Testis (tissue), 3 donors: Measurements from ENCODE around the gene RBM33. TPM values are rescaled to one million over a fixed set of nuclear protein-coding genes. Genes with fewer than 3 reads are reported as not detected.
A peak's percentile ranks its signal among the peaks of the same experiment; 100 is the strongest.
"Not testable (repeated sequence)": the region's sequence is repeated elsewhere in the genome, so short reads cannot be mapped to it uniquely, and the experiment has no call there.

Source experiments
- DNase-seq: peaks from one replicate; pipeline ENCODE4 v3.0.0-alpha.2; 2019
- H3K27ac ChIP-seq, 2 donors: fragments of 200-600 bp; sonication (generic); one replicate each; pipeline ENCODE4 v1.5.1; 2019
- H3K27me3 ChIP-seq: fragments of 200-600 bp; sonication (generic); one replicate; pipeline ENCODE4 v1.5.1; 2019
- H3K36me3 ChIP-seq: fragments of 200-600 bp; sonication (generic); one replicate; pipeline ENCODE4 v1.5.1; 2017; ENCODE audit warnings: low read depth; ENCODE audit errors: missing control alignments
- H3K4me1 ChIP-seq: fragments of 200-600 bp; sonication (generic); one replicate; pipeline ENCODE4 v1.5.1; 2019
- H3K4me3 ChIP-seq, 2 donors: fragments of 200-600 bp; sonication (generic); one replicate each; pipeline ENCODE4 v1.5.1; 2017 to 2019
- H3K9me3 ChIP-seq: fragments of 200-600 bp; sonication (generic); one replicate; pipeline ENCODE4 v1.5.1; 2017
- POLR2A ChIP-seq: fragments of 450-650 bp; IDR thresholded peaks from one replicate; pipeline ENCODE4 v1.6.1; 2017; ENCODE audit warnings: antibody characterized with exemption, mild to moderate bottlenecking, moderate library complexity
- WGBS, 2 donors: methylation state at CpG; one replicate each; pipeline ENCODE4 v1.1.5; 2018; 5-methylcytosine and 5-hydroxymethylcytosine counted together
- intact Hi-C: fragments of 100-400 bp; cut with DNase I; formaldehyde crosslinking; loops from one replicate; pipeline ENCODE4 v1.15.1; 2023; ENCODE audit warnings: low total_unique reads
- polyA plus RNA-seq: library from polyadenylated mRNA; stranded (reverse); fragments of 350-450 nt; fragmentation: Illumina TruSeq; extraction: RNeasy Lipid Tissue Mini Kit (QIAGEN cat#74804); gene quantifications from one replicate; pipeline ENCODE4 v1.2.3, GENCODE V29; 2014; ENCODE audit warnings: low read depth, low replicate concordance; ENCODE audit not compliant: insufficient read depth
- total RNA-seq, 2 donors: library from RNA; depleted of rRNA; stranded (reverse); fragments of >200 nt; gene quantifications; one replicate each; pipeline ENCODE4 v1.2.3, GENCODE V29; 2016
- TF ChIP-seq, protein P1 (sequence below), 3 experiments: fragments of 450-650 bp in 2 of 3; fragments of 200-600 bp in 1 of 3; sonication (generic) in 1 of 3; IDR thresholded peaks; one replicate each; pipeline ENCODE4 v1.5.1; 2016 to 2019; ENCODE audit warnings: antibody characterized with exemption in 3 of 3, mild to moderate bottlenecking in 2 of 3, moderate library complexity in 1 of 3

The RBM33 gene
- total and polyA plus RNA-seq, 3 donors from 2014 or later = 27.3 to 104 (median 93.4) TPM

DNA sequence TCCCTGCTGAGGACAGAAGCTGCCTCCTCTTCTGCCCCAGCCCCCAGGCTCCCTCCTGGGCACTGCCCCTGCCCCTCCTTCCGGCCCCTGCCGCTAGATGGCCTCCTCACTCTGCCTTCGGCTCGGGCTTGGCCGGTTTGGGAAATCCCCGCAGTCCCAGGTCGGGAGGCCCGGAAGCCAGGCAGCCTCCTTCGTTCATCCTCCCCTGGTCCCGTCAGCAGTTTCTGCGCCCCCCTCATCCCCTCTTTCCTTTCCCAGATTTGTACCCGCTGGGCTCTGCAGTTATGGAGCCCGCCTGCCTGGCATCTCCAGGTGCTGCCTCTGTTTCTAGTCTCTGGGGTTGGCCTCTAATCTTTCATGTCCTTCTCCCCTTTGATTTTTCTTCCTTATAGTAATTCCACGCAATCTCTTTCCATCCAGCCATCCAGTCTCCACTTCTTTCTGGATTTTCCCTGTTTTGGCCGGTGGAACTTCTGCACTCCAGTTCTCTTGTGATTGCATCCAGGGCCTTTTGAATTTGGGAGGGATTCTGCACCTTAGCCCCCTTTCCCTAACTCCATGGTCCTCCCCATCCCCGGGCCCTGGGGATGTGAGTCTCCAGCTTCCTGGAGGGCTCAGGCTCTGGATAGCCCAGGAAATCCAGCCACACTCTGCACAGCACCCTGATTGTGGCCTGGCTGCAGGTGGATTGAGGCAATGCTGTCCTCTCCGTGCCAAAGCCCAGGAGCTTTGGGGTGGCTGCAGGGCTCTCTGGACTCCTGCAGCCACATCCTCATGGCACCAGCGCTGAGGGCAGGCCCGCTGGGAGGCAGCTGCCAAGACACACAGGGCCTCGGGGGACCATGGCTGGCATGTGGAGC is 171.1 kb downstream of the RBM33 start:
- intact Hi-C loops = no loop called here
- 23 to 30% methylated on average over 19 of the region's 20 CpGs for WGBS, 2 donors
- Histone ChIP-seq H3K9me3 (no peaks in the 10 kb centered on the region), H3K4me3 (no peak overlapping the region), H3K27ac (no peak overlapping the region), H3K27me3 (no peaks in the 10 kb centered on the region), H3K4me1 (no peaks in the 10 kb centered on the region), H3K36me3 (no peaks in the 10 kb centered on the region)
- peak; percentile 67 for DNase-seq
- TF ChIP-seq POLR2A = no peak
- TF ChIP-seq, protein P1, sequence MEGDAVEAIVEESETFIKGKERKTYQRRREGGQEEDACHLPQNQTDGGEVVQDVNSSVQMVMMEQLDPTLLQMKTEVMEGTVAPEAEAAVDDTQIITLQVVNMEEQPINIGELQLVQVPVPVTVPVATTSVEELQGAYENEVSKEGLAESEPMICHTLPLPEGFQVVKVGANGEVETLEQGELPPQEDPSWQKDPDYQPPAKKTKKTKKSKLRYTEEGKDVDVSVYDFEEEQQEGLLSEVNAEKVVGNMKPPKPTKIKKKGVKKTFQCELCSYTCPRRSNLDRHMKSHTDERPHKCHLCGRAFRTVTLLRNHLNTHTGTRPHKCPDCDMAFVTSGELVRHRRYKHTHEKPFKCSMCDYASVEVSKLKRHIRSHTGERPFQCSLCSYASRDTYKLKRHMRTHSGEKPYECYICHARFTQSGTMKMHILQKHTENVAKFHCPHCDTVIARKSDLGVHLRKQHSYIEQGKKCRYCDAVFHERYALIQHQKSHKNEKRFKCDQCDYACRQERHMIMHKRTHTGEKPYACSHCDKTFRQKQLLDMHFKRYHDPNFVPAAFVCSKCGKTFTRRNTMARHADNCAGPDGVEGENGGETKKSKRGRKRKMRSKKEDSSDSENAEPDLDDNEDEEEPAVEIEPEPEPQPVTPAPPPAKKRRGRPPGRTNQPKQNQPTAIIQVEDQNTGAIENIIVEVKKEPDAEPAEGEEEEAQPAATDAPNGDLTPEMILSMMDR (IDR thresholded peaks at IDR 0.05) = peak; percentile 15 to 59 (median 48)

DNA sequence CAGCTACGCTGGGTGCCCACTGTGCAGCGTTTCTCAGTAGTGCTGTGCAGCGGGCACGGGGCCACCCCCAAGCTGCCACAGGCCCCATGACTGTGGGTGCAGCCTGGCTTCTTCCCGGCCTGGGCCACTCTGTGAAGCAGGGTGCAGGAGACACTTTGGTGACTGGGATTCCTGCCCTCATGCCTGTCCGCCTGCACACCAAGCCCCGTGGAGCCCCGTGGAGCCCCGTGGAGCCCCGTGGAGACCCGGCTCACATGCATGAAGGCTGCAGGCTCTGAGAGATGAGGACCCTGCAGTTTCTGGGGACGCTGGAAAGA is 171.7 kb downstream of the RBM33 start:
- TF ChIP-seq, protein P1 (IDR thresholded peaks at IDR 0.05) = no peak
- TF ChIP-seq POLR2A = no peak
- Histone ChIP-seq H3K27me3 (no peaks in the 10 kb centered on the region), H3K4me3 (no peak overlapping the region), H3K9me3 (no peaks in the 10 kb centered on the region), H3K4me1 (no peaks in the 10 kb centered on the region), H3K27ac (no peak overlapping the region), H3K36me3 (no peaks in the 10 kb centered on the region)
- intact Hi-C loops = no loop called here
- DNase-seq = no peak
- WGBS, 2 donors = 68 to 87% methylated on average over 6 to 12 of the region's 12 CpGs

DNA sequence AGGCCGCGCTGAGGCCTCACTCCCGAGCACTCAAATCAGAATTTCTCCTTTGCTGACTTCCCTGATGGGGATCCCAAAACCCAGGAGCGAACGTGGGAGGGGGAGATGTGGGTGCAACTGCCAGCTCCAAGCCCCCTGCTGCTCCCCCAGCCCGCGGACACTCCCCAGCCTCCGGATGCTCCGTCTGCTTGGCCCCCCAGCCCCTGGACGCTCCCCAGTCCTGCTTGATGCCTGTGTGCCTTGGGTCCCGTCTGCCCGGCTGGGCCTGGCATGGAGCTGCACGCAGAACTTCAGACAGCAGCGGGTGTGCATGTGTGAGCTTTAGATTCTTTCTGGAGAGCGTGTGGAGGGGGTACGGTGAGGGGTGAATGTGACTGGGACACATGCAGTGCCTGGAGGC is 172.5 kb downstream of the RBM33 start:
- no peak for DNase-seq
- intact Hi-C loops = no loop called here
- Histone ChIP-seq H3K9me3 (no peaks in the 10 kb centered on the region), H3K27ac (no peak overlapping the region), H3K4me3 (no peak overlapping the region), H3K4me1 (no peaks in the 10 kb centered on the region), H3K36me3 (no peaks in the 10 kb centered on the region), H3K27me3 (no peaks in the 10 kb centered on the region)
- TF ChIP-seq, protein P1 (IDR thresholded peaks at IDR 0.05) = no peak
- no peak for TF ChIP-seq POLR2A
- 71 to 77% methylated on average over 13 to 16 of the region's 16 CpGs for WGBS, 2 donors

DNA sequence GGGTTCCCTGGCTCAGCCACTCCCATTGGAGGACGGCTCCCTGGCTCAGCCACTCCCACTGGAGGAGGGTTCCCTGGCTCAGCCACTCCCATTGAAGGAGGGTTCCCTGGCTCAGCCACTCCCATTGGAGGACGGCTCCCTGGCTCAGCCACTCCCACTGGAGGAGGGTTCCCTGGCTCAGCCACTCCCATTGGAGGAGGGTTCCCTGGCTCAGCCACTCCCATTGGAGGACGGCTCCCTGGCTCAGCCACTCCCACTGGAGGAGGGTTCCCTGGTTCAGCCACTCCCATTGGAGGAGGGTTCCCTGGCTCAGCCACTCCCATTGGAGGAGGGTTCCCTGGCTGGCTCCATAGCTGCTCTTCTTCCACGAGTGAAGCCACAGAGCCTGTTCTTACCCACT is 173.1 kb downstream of the RBM33 start:
- H3K27ac ChIP-seq, H3K4me3 ChIP-seq, H3K27me3 ChIP-seq, H3K4me1 ChIP-seq, H3K9me3 ChIP-seq, intact Hi-C loops, H3K36me3 ChIP-seq: not testable (repeated sequence)
- WGBS, 2 donors = 29 to 66% methylated on average over 1 to 2 of the region's 4 CpGs
- peak; percentile 49 for DNase-seq

DNA sequence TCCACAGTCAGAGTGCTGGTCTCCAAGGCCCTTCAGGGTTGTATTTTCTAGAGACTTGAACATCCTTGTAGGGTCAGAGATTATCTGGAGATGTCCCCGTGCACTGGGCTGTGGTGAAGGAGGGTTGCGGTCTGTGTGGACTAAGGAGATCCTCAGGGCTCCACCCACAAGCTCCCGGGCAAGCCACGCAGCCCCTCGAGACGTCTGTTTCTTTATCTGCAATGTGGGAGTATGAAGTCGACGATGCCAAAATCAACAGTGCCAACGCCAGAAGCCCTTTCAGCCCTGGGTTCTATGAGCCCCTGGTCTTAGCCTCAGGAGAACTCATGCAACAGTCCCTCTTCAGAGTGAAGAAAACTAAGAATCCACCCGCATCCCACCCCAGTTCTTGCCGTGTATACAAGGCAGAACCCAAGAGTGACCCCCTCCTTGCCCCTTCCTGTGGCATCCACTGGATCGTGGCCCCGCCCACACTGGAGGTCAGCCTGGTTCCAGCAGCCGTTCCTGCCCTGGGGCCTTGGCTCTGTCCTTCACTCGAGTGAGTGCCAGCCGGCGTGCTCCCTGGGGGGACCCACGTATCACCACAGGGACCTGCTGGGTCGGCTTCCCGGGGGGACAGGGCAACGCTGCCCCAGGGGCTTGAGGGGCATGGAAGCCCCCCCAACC is 173.8 kb downstream of the RBM33 start:
- no peak overlapping the region for H3K27ac ChIP-seq
- H3K9me3 ChIP-seq = no peaks in the 10 kb centered on the region
- H3K4me3 ChIP-seq = no peak overlapping the region
- no peaks in the 10 kb centered on the region for H3K27me3 ChIP-seq
- no peaks in the 10 kb centered on the region for H3K36me3 ChIP-seq
- TF ChIP-seq POLR2A = no peak
- TF ChIP-seq, protein P1 (IDR thresholded peaks at IDR 0.05) = no peak
- H3K4me1 ChIP-seq = no peaks in the 10 kb centered on the region
- intact Hi-C loops = no loop called here
- whole genome bisulfite sequencing, 2 donors = 0 to 33% methylated on average over 4 to 21 of the region's 21 CpGs
- no peak for DNase-seq
